Activated CD4-positive, alpha-beta memory T cell treated with anti-CD3 and anti-CD28 coated beads, Interleukin-2, amount 10 ng/mL, durations not matched to agents 7 days and 5 days (primary cell): Measurements from ENCODE around the gene IL1RN. TPM values are rescaled to one million over a fixed set of nuclear protein-coding genes. Genes with fewer than 3 reads are reported as not detected.

Experiments used
- CTCF ChIA-PET: fragments of 350-600 bp; sonication (Branson Sonifier 250); formaldehyde crosslinking; loops from one replicate; lab custom pipeline; 2021; ENCODE audit warnings: antibody characterized with exemption, inconsistent platforms; lab: Charles Lee
- POLR2A ChIA-PET: fragments of 350-600 bp; sonication (Branson Sonifier 250); formaldehyde crosslinking; loops from one replicate; lab custom pipeline; 2021; ENCODE audit warnings: antibody characterized with exemption; lab: Charles Lee
- DNase-seq: peaks from one replicate; pipeline ENCODE4 v3.0.0-alpha.2; 2020
- H3K27ac Mint-ChIP-seq: one replicate; pipeline ENCODE4 v1.8.0; 2021; ENCODE audit warnings: mild to moderate bottlenecking, mixed read lengths
- H3K27me3 Mint-ChIP-seq: one replicate; pipeline ENCODE4 v1.8.0; 2021; ENCODE audit warnings: mixed read lengths
- H3K36me3 Mint-ChIP-seq: one replicate; pipeline ENCODE4 v1.8.0; 2021; ENCODE audit warnings: low read depth, mixed read lengths
- H3K4me1 Mint-ChIP-seq: one replicate; pipeline ENCODE4 v1.8.0; 2021; ENCODE audit warnings: mixed read lengths
- H3K4me3 Mint-ChIP-seq: one replicate; pipeline ENCODE4 v1.8.0; 2021; ENCODE audit warnings: mild to moderate bottlenecking, mixed read lengths
- H3K9me3 Mint-ChIP-seq: one replicate; pipeline ENCODE4 v1.8.0; 2021; ENCODE audit warnings: mixed read lengths
- total RNA-seq, 2 experiments: library from RNA; stranded (reverse); gene quantifications; one replicate each; pipeline ENCODE4 v1.2.3, GENCODE V29; 2021

The IL1RN gene
- total RNA-seq, 2 experiments from 2014 or later: 2.6 to 3.3 TPM

- Mint-ChIP-seq H3K36me3 (peaks cover 90% of the 10 kb centered on the region), H3K9me3 (no peaks in the 10 kb centered on the region)
Observed at GRCh38 chr2:113181258-113182051, 54.1 kb downstream of the IL1RN start.

GRCh38 chr2:113182471-113183260 is 55.3 kb downstream of the IL1RN start:
- no peak for DNase-seq
- ChIA-PET CTCF (interaction anchor here (1.1 to 5.2 kb wide), 4 partner anchors 8 to 103 kb away, joined by 3 to 68 read pairs (median 13); no protein-coding TSS in a partner anchor), POLR2A (interaction anchor here (1.2 to 2.1 kb wide), 7 partner anchors 8 to 44 kb away, joined by 4 to 12 read pairs (median 5); partner anchors contain the start of gene PSD4)
- peaks cover 89% of the 10 kb centered on the region for H3K4me1 Mint-ChIP-seq
- H3K4me3 Mint-ChIP-seq: no peak overlapping the region
- no peaks in the 10 kb centered on the region for H3K9me3 Mint-ChIP-seq
- H3K27ac Mint-ChIP-seq: peak overlapping the region; percentile 71
- H3K27me3 Mint-ChIP-seq: no peaks in the 10 kb centered on the region
- H3K36me3 Mint-ChIP-seq: peaks cover 84% of the 10 kb centered on the region

More at GRCh38 chr2:113181258-113182051, 54.1 kb downstream of the IL1RN start:
- peak; percentile 45 for DNase-seq
- peaks cover 93% of the 10 kb centered on the region for H3K4me1 Mint-ChIP-seq
- H3K27ac Mint-ChIP-seq: peak overlapping the region; percentile 71
- H3K27me3 Mint-ChIP-seq: no peaks in the 10 kb centered on the region
- ChIA-PET CTCF (interaction anchor here (0.9 to 5.2 kb wide), 8 partner anchors 18 to 209 kb away, joined by 3 to 68 read pairs (median 6); no protein-coding TSS in a partner anchor), POLR2A (interaction anchor here (0.6 to 2.6 kb wide), 11 partner anchors 10 to 209 kb away, joined by 3 to 14 read pairs (median 4); no protein-coding TSS in a partner anchor)
- H3K4me3 Mint-ChIP-seq: peak overlapping the region; percentile 27

GRCh38 chr2:113183264-113183663 is 55.9 kb downstream of the IL1RN start:
- Mint-ChIP-seq H3K9me3 (no peaks in the 10 kb centered on the region), H3K36me3 (peaks cover 83% of the 10 kb centered on the region)

More at GRCh38 chr2:113183264-113183663, 55.9 kb downstream of the IL1RN start:
- DNase-seq: no peak
- H3K27me3 Mint-ChIP-seq: no peaks in the 10 kb centered on the region
- no peak overlapping the region for H3K27ac Mint-ChIP-seq
- POLR2A ChIA-PET: interaction anchor here (1.0 to 1.8 kb wide), 4 partner anchors 9 to 93 kb away, joined by 3 to 12 read pairs (median 4); partner anchors contain the start of gene PSD4
- H3K4me1 Mint-ChIP-seq: peaks cover 87% of the 10 kb centered on the region
- H3K4me3 Mint-ChIP-seq: no peak overlapping the region
- CTCF ChIA-PET: interaction anchor here (1.1 to 5.2 kb wide), 4 partner anchors 9 to 46 kb away, joined by 3 to 68 read pairs (median 6); no protein-coding TSS in a partner anchor

Other genes starting within 250 kb of the IL1RN start
- gene IL37, start 216.4 kb upstream of the IL1RN start, total RNA-seq: under 1 TPM; 0.33 to 0.48 TPM
- gene IL36G, start 149.6 kb upstream of the IL1RN start, total RNA-seq: not detected
- not detected for gene IL36A, start 122.1 kb upstream of the IL1RN start, total RNA-seq
- gene IL36B, start 74.7 kb upstream of the IL1RN start, total RNA-seq: not detected
- gene IL36RN, start 68.4 kb upstream of the IL1RN start, total RNA-seq: not detected
- not detected for gene IL1F10, start 59.6 kb upstream of the IL1RN start, total RNA-seq
- 100 to 1,000 TPM; 261 to 272 TPM for gene PSD4, start 46.4 kb downstream of the IL1RN start, total RNA-seq
- 1 to 10 TPM; 1.7 TPM for gene PAX8, start 151.3 kb downstream of the IL1RN start, total RNA-seq